HG03159 (cell line): ENCODE measurements around the gene CCDC148.

Experiments used
- ATAC-seq: cut with Tn5 transposase; IDR thresholded peaks from one replicate; pipeline ENCODE4 v1.9.1; 2021; ENCODE audit warnings: mild to moderate bottlenecking, moderate library complexity; ENCODE audit not compliant: unreplicated experiment

CCDC148 gene

GRCh38 chr2:158130832-158131473 lies 325.6 kb downstream of the CCDC148 start:
- no peak for ATAC-seq

- no peak for ATAC-seq
Measured at GRCh38 chr2:158129037-158129436, 327.5 kb downstream of the CCDC148 start.

- ATAC-seq, result no peak
Measured at GRCh38 chr2:158128168-158128973, 328.2 kb downstream of the CCDC148 start.

GRCh38 chr2:158127380-158127804 lies 329.2 kb downstream of the CCDC148 start:
- no peak for ATAC-seq

- ATAC-seq, result no peak
Measured at GRCh38 chr2:158125756-158126498, 330.6 kb downstream of the CCDC148 start.

GRCh38 chr2:158124896-158125295 lies 331.7 kb downstream of the CCDC148 start:
- no peak for ATAC-seq
